GM19452 (cell line): ENCODE measurements around the gene PLB1.

Experiments
- ATAC-seq: cut with Tn5 transposase; IDR thresholded peaks from one replicate; pipeline ENCODE4 v1.9.1; 2021; ENCODE audit not compliant: unreplicated experiment

Gene PLB1

DNA sequence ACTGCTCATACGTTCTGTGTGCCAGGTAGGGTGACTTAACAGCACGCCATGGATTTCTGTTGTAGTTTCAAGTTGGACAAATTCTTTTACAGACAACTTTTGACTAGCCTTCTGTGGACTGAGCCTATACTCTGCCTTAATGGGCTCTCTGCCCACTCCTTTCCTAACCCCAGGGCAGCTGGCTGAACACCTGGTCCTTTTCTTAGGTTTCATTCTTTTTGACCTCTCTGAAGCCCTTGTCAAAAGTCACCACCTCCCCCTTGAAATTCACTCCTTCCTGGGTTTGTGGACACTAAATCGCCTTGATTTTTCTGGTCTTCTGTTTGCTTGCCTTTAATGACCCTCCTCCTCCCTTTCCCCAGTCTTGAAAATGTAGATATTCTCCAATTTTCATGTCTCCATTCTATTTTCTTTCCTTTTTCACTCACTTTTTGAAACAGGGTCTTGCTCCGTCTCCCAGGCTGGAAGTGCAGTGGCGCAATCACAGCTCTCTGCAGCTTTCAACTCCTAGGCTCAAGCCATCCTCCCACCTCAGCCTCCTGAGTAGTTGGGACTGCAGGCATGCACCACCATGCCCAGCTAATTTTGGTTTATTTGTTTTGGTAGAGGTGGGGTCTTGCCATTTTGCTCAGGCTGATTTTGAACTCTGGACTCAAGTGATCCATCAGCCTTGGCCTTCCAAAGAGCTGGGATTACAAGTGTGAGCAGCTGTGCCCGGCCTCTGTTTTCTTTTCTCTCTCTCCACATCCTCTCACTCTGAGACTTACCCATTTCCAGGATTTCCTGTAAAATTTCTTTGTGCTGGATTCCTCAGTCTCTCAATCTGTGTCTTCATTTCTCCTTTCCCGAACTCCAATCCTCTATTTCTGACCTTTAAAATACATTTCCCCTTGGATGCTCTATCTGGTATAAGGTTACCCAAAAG lies 112.9 kb downstream of the PLB1 start:
- ATAC-seq, result no peak

DNA sequence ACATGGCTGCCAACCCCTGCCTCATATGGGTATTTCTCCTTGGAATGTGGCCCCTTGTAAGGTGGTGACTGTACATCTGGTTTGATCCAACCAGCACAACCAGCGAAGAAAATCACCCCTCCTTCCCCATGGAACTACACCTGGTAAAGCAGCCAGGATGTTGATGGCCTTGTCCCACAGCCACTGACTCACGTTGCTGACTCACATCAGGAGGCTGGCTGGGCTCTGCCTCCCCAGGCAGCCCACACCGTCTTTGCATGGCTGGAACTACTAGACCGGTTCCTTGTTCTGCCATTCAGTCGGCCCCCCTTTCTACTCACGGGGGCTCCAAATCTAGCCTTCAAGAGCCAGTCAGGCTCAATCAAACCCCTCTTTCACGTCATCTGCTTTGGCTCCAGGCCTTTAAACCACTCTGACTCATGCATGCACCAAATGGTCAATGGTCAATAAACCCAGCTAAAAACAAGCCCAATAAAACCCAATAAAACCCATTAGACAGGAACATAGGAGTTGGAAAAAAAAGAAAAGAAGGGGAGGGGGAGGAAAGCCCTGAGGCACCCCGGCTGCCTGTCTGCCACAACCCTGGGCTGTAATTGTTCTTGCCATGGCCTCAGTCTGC lies 114.8 kb downstream of the PLB1 start:
- ATAC-seq, result no peak

DNA sequence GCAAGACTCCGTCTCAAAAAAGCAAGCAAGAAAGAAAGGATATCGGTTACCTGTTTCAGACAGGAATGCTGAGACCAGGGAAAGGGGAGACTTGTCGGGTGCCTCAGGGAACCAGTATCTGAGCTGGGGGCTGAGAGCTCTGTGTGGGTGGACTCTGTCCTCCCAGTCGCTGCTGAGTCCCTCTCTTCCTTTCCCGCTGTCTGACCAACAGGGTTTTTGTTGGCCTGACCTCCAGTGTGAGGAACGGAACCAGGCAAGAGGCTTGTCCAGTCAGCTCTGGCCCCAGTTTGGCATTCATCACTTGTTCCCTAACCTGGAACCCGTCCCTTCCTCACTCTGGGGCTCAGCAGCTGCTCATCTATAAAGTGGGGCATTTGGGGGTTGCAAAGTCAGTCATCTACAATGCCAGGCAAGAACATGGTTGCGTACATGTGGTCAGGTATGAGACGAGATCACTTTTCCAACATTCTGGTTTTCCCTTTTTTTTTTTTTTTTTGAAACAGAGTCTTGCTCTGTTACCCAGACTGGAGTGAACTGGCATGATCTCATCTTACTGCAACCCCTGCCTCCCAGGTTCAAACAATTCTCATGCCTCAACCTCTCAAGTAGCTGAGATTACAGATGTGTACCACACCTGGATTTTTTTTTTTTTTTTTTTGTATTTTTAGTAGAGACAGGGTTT lies 116.4 kb downstream of the PLB1 start:
- ATAC-seq, result no peak

DNA sequence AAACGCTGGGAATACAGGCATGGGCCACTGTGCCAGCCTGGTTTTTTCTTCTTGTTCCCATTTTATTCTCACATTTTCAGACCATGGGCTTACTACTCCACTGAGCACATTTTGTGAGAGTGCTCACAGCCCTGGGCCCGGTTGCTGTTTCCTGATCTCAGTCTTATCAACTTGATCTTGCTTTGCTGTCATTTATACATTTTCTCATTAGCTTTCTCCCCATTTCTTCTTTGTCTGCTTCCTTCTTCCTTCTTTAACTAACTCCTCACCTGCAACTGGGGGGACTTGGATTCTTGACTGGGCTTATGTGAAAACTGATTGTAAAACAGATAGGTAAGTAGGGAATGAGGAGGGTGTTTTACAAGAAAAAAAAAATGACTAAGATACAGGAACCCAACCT lies 117.3 kb downstream of the PLB1 start:
- no peak for ATAC-seq

DNA sequence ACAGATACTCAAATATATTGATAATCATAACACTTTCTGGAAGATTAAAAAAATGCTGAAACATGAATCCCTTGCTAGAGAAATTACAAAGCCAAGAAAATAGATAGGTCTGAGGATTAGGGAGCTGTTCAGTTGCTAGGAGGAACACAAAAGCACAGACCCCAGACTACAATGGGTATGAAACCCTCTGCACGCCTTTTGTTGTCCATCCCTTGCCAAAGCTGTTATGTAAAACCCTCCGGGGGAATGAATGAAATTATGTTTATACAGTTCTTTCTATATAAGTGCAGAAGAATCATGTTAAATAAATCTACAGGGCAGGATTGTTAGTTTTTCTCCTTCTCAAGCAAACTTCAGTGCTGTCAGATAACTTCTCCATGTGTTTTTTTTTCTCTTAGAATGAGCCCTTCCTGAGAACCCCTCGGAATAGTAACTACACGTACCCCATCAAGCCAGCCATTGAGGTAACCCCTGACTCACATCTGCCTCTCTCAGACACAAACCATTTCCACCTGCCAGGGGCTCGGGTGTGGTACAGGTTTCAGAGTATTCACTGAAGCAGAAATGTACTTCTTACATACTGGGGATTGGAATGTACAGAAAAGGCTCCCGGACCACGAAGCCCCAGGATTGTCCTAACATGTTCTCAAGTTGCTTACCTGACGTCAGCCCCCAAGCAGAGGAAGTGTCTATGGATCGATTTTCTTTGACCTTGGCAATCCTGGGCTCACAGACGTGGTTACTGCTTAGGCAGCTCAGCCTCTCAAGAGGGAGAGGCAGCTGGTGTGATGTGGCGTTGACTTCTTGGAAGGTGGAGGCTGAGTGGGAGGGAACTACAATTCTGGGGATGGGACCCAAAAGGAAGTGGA lies 118.0 kb downstream of the PLB1 start:
- ATAC-seq, result no peak

DNA sequence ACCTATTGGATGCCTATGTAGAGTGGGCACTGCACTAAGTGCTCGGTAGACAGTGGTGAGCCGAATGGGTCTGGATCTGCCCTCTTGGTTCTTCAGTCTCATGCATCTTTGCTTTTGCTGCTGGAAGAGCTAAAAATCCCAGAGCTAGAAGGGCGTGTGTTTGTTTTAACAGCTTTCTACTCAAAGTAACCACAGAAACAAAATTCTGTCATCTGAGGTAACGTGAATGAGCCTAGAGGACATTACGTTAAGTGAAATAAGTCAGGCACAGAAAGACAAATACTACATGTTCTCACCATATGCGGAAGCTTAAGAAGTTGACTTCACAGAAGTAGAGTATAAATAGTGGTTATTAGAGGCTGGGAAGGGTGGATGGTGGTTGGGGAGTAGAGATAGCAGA lies 119.8 kb downstream of the PLB1 start:
- no peak for ATAC-seq

DNA sequence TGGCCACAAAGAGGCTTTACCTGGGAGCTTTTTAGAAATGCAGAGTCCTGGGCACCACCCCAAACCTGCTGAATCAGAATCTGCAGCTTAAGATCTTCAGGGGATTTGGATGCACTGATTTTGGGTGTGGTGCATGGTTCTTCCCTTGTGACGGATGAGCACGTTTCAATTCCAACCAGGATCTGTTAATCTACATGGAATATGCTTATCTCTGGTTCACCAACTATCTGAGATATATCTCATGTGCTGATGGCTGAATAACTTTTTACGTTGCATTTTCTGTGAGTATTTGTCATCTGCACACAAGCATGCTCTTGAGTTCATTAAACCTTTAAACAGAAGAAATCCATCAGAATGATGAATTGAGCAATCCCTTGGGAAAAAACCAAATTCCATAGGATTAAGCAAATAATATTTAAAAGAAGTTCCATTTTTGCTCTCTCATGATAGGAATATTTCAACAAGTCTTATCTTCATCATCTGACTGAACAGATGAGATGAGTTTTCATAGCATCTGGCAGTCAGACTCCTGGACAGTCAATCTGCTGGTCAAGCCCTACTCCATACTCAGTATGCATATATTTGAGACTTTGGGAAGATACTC lies 120.6 kb downstream of the PLB1 start:
- ATAC-seq, result no peak

DNA sequence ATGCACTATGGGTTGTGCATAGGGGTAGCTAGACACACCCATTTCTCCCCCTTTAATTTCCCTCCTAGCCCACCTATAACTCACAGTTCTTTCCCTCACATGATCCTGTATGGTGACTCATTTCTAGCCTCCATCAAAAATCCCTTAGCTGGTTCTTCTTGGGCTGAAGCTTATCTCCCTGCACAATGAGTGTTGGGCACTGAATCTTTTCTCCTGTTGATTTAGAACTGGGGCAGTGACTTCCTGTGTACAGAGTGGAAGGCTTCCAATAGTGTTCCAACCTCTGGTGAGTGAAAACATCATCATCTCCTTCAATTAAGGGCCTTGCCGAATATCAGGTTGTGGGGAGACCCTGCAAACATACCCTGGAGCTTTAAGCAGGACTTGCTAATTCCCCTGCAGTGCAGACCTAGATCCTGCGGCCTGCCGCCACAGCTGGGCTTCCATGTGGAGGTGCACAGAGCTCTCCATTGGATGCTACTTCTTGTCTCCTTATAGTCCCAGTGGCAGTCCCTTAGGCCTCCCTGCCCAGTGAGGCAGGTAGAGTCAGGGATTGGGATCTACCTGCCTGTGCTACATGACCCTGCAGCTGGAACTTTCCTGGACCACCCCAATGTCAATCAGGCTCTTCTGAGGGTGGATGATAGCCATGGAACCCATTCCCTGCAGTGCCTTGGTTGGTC lies 121.8 kb downstream of the PLB1 start:
- ATAC-seq, result no peak

DNA sequence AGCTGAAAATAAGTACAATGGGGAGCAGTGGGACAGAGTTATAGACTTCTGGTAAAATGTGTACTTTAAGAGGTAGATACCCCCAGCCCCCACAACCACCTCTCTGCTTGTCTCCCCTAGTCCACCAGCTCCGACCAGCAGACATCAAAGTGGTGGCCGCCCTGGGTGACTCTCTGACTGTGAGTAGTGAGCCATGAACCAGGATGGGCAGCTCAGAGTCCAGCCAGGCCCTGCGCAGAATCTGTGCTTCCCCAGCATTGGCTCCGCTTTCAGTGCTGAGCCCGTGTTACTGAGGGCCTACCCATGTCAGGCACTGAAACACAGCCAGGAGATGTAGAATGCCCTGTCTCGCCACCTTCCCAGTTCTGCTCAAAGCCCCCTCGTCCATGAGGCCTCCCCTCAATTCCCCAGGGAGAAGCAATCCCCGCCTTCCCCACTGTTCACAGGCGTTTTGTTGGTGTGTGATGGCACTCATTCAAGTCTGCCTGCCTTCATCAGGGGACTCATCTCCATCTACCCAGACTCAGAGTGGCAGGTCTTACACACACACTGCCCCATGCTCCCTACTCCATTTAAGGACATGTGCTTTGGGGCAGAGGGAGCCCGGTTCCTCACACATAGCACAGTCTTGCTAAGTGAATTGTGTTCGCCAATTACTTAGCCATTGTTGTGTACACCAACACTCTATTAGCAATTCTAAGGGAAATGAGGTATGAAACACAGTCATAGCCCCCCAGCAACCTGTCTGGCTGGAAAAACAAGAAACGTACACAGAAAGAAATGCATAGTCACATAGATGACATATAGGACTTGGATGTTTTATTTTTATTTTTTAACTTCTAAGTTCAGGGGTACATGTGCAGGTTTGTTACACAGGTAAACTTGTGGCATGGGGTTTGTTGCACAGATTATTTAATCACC lies 122.6 kb downstream of the PLB1 start:
- ATAC-seq, result no peak

DNA sequence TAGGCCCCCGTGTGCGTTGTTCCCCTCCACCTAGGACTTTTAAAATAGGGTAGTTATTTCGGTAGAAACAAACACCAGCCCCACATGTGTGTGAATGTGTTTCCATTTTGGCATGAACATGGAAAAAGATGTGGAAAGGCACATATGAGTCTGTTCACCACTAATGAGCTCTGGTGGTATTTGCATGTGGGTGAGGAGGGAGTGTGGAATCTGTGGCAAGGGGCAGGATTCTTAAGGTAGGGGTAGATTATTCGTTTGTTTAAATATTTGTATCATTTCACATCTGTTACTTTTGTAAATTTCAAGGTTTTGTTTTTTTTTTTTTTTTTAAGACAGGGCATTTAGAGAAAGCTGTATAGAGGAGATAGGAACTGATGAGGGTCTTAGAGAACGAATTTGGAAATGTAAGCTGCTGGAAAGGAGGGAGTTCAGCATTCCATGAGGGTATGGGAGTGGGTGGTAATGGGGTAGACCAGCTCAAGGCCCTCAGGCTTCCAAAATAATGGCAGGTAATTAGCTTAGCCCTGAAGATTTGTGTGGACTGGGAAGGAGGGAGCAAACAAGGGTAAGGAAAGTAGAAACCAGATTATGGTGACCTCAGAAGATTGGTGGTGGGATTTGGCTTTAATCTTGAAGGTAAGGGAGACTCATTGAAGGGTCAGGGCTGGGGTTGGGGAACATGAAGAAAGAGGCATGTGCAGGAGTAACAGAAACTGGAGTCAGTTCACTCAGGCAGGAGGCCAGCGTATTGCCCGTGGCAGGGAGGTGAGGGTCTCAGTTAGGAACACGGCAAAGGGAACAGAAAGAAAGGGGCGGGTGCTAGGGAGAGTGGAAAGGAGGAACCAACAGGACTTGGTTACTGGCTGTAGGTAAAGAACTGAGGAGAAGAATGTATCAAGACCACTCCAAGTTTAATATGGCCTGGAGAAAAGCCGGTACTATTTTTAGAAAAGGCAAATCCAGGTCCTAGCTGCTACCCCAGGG lies 123.6 kb downstream of the PLB1 start:
- no peak for ATAC-seq

DNA sequence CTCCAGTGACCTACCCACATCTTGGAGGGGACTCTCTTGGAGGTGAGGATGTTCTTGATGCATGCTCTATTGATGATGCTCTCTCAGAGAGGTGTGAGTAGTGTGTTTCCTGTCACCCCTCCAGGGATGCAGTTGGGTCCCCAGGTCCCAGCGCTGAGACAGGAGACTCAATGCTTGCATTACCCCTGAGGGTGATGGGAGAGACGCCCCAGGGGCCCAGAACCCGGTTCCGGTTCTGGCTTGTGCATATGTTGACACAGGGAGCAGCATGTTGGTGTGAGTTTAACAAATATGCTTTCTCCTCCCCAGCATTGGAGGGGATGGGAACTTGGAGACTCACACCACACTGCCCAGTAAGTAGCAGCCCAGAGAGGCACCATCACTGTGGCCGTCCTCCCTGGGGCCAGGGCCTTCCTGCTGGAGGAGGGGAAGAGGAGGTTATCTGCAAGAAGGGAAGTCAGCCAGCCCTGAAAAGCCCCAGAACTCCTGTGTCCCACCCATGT lies 124.5 kb downstream of the PLB1 start:
- ATAC-seq, result no peak

DNA sequence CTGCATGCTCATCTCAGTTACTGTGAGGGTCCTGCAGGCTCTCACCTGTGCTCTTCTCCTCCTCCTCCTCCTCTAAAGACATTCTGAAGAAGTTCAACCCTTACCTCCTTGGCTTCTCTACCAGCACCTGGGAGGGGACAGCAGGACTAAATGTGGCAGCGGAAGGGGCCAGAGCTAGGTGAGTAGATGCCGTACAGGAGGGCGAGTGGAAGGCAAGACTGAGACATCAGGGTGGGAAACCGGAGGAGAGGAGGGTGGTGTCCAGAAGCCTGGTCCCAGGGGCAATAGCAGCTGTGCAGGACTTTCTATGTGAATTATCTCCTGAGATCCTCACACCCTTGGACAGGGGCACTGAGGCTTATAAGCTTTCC lies 124.9 kb downstream of the PLB1 start:
- no peak for ATAC-seq

DNA sequence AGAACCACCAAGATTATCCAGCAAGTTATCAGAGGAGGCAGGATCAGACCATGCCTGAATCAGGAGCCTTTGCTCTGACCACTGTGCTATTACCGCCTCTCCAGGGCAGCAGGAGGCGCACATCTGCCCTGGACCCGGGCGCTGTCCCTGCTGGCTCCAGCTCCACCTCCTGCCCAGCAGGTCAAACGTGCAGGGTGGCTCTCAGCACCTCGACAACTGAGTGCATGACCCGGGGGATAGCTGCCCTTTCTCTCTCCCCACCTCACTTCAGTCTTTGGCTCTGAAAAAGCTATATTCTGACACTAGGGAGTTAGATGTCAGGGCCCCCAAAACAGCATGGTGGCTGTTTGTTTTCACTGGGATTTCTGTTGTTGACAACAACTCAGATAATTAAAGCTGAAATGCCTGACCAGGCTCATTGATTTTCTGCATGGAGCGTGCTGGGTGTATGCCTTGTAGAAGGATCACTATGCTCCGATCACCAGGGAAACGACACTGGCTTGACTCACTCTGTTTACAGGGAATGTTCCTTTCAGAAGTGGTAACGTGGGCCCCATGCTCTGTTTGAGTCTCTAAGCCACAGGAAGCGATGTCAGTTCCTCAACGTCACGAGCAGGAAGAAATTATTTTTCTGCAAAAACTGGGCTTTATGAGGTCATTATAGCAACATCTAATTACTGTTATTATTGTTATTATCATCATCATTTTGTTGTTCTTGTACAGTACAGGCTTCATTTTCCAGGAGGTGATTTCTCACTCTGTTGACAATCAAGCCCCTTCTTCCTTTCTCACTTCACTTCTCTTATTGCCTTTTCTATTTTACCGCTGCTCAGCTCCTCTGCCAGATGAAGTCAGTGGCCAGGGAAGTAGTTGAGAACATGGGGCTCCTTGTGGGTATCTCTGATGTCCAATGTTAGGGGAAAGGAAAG lies 125.6 kb downstream of the PLB1 start:
- ATAC-seq, result no peak

DNA sequence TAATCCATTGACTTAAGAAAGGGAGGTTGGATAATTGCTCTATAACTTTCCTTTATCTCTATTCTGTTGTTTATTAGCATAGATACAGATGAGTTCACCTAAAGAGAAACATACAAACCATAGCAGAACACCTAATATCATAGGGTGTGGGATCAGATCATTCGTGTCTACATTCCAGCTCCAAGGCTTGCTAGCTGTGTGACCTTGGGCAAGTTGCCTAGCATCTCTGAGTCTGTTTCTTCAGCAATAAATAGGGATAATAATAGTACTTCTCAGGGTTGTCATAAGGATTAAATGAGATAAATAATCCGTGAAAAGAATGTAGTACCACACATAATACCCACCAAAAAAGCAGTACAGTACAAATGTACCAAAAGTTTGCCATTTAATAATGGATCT lies 126.2 kb downstream of the PLB1 start:
- ATAC-seq, result no peak

DNA sequence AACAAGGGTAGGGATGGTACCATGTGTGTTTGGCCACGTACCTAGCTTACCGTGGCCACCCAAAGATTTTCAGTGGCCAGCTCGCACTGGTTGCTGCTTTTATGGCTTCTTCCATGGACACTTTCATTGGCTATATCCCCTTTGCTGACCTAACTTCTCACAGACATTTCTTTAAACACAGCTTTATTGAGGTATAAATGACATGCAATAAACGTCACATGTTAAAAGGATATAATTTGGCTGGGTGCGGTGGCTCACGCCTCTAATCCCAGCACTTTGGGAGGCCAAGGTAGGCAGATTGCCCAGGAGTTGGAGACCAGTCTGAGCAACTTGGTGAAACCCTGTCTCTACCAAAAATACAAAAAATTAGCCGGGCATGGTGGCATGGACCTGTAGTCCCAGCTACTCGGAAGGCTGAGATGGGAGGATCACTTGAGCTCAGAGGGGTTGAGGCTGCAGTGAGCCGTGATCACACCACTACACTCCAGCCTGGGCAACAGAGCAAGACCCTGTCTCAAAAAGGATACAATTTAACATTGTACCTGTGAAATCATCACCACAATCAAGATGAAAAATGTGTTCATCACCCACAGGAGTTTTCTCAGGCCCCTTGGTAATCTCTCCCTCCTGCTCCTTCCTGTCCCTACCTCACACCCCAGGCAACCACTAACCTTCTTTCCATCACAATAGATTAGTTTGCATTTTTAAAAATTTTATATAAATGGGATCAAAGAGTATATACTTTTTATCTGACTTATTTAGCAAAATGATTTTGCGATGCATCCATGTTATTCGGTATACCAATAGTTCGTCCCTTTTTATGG lies 127.9 kb downstream of the PLB1 start:
- ATAC-seq, result no peak

DNA sequence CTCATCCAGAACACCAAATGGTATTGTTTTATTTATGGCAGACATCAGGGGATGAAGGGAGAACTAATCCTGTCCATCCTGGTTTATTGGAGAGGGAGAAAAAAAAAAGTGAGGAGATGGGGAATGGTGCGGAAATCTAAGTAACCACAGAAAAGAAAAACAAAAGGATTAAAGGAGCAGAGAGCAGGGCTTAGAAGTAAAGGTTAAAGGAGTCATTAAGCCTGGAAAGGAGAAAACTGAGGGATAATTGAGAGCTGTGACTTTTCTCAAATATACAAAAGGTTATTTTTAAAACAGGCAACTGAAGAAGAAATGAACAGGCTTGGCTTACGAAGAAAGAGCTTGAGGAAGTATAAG lies 128.6 kb downstream of the PLB1 start:
- ATAC-seq, result no peak
